Cardiac fibroblast (primary cell): ENCODE data around the gene BRD4.

ENCODE experiments used
- DNase-seq, 2 donors: peaks; one replicate each; pipeline versions ENCODE4 v3.0.0 to v3.0.0-alpha.2; 2010; ENCODE audit warnings: low read depth in 2 of 2
- H3K4me3 ChIP-seq, 2 donors: replicated peaks in 1 of 2; 1 replicate in 1 of 2; 2 replicates in 1 of 2; pipeline ENCODE4 v1.5.1; 2011; ENCODE audit warnings: low read depth in 2 of 2, low read length in 2 of 2, mild to moderate bottlenecking in 2 of 2, moderate library complexity in 1 of 2
- TF ChIP-seq, protein P1 (sequence below): IDR thresholded peaks from one replicate; pipeline ENCODE4 v1.5.1; 2011; ENCODE audit warnings: low read depth, mild to moderate bottlenecking, low read length, inconsistent platforms

The BRD4 gene

DNA sequence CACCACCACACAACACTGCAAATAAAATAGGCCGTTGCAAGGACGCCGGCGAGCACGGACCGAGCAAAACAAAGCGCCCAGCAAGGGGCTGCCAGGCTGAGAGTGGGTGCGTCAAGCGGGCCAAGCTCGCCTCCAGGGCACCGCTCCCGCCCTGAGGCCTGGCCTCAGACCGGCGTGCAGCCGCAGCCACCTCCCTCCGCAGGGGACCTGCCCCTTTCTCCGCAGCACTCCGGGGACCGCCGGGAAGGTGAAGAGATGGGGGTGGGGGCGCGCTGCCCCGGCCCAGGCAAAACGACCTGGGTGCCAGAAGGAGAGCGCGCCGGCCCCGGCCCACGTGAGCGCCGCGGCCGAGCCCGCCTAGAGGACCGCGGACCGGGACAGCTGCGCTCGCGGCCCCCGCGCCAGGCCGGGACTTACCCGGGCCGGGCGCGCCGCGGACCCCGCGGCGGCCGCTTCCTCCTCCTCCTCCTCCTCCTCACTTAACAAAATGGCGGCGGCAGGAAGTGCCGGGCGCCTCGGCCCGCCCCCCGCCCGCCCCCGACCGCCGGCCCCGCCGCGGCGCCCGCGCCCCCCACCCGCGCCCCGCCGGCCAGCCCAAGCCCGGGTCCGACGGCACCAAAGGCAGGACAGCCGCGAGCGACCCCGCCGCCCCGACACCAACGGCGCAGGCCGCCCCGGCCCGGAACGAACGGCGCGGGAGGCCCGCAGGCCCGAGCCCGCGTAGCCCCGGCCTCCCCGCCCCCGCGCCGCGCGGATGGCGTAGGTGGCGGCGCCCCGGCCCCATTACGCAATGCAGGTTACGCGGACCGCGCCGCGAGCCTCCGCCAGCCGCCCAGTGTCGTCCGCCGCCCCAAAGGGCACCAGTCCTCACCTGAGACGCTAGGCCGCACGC, 674 bp downstream of the BRD4 start:
- TF ChIP-seq, protein P1, sequence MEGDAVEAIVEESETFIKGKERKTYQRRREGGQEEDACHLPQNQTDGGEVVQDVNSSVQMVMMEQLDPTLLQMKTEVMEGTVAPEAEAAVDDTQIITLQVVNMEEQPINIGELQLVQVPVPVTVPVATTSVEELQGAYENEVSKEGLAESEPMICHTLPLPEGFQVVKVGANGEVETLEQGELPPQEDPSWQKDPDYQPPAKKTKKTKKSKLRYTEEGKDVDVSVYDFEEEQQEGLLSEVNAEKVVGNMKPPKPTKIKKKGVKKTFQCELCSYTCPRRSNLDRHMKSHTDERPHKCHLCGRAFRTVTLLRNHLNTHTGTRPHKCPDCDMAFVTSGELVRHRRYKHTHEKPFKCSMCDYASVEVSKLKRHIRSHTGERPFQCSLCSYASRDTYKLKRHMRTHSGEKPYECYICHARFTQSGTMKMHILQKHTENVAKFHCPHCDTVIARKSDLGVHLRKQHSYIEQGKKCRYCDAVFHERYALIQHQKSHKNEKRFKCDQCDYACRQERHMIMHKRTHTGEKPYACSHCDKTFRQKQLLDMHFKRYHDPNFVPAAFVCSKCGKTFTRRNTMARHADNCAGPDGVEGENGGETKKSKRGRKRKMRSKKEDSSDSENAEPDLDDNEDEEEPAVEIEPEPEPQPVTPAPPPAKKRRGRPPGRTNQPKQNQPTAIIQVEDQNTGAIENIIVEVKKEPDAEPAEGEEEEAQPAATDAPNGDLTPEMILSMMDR, result no peak
- peak; percentile 35 to 61 for DNase-seq
- peak overlapping the region; percentile 80 to 97 for H3K4me3 ChIP-seq

DNA sequence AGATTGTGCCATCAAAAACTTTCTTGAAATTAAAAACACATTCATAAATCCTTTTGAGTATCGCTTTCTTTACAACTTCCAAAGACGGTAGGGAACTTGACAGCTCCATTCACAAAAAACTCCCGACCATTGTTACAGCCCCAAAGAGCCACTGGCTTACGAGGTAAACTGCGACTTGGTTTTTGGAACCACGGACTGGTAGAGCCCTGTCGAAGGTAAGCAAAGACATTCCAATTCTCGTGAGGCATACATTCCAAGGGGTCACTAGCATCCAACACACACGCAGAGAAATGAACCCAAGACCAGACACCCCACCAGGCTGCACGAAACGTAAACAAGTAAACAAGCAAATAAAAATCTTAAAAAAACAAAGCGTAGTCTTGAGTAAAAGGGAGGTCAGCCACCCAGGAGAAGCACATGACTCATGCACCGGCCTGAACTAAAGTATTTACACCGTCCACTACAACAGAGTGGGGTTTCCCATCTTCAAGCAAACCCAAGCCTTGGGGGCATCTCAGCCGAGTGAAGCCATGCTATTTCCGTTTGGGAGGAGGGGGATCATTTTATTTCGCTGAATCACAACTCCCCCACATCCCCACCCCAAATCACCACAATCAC, 1.4 kb downstream of the BRD4 start:
- peak overlapping the region; percentile 80 to 97 for H3K4me3 ChIP-seq
- peak; percentile 59 to 86 for DNase-seq
- TF ChIP-seq, protein P1, result no peak

DNA sequence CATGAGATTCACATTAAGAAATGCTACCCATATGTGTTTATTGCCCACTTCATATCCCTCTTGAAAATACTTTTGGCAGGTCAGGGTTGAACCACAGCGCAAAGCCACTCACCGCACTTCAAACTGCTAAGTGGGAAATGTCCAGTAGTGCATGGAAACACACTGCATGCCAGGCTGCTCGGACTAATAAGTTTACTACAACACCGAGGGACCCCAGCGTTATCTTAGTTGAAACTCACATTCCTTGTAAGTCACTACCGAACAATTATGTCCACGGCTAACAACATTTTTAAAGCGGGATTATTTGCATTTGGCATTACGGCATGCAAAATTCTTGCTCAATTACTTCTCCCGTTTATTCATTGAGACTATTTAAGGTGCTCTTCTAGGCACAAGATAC, 4.0 kb downstream of the BRD4 start:
- no peak overlapping the region for H3K4me3 ChIP-seq
- peak; percentile 26 to 40 for DNase-seq
- TF ChIP-seq, protein P1, result no peak

DNA sequence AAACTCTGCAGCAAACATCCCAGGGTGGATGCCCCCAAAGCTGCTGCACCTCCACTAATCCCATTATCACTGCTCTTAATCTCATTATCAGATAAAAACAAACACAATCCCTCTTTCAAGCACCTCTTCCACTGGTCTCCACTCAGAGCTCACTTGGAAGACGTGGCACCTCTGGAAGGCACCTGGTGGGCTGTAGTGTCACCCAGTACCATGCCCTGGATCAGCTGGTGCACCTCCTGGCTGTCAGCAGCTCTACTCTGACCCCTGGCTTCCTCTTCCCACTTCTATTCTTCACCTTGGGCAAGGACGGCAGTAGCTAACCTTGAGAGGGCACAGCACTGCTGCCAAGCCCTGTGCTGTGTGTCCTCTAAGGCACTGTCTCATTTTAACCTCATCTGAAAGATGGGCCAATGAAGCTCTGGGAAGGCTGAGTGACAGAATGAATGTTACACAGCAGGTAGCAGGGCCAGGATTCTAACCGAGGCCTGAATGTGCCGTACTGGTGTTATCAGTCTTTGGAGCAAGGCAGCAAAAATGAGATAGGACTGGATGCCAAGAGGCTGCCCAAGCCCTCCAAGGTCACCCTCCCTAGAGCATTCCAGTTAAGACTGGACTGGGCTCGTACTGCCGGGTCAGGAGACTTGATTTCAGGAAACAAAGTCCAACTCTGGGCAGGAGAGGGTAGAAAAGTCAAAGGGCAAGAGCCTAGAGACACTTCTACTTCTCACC, 7.4 kb downstream of the BRD4 start:
- no peak overlapping the region for H3K4me3 ChIP-seq
- DNase-seq, result no peak
- TF ChIP-seq, protein P1, result no peak

DNA sequence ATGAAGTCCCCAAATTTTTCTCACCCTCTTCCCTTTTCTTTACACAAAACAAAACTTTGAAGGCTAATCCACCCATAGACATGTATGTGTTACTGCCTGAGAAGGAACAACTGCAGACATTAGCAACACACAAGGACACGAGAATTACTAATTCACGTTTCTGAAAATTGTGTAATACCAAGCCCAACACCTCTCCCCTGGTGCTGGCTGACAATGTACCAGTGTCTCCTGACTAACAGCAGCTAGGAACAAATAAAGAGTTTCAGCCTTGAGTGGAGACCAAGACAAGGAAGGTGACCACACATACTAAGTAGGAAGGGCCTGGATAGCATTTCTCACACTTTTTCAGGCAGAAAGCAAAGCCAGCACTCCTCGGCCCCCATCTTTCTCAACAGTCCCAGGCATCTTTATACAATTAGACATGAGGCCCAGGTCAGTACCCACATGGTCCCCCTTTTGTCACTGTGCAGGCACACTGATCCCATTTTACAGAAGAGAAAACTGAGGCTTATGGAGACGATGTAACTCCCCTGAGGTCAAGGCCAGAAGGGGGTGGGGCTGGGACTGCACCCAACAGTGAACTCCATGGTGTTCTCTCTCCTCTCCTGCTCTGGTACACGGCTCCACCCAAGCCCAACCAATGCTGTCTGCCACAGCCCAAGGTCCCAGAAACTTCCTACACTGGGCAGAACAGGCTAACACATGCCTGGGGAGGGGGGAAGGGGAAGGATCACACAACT, 8.7 kb downstream of the BRD4 start:
- H3K4me3 ChIP-seq, result no peak overlapping the region
- TF ChIP-seq, protein P1, result no peak
- DNase-seq, result peak; percentile 69 to 73

DNA sequence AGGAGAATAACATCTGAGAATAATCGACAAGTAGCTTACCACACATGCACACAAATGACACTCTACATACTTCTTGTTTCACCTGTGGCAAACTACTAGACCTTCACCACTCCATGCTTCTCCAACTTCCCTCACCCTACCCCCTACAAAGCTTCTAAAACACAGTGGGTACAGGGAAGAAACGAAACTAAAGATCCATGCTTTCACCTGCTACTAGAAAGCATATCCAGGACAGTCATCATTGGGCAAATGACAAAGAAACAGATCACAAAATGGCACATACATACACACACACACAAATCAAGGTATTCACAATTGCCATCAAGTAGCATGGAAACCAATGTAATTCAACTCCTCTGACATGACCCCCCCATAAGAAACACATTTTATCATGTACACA, 10.6 kb downstream of the BRD4 start:
- no peak for DNase-seq
- no peak overlapping the region for H3K4me3 ChIP-seq
- TF ChIP-seq, protein P1, result no peak
